ENCODE data around the gene POU2AF1. TPM values are rescaled to one million over a fixed set of nuclear protein-coding genes. Genes with fewer than 3 reads are reported as not detected.

Gene POU2AF1
- total RNA-seq, 2 experiments from 2014 or later: 26.9 to 28.3 TPM

DNA sequence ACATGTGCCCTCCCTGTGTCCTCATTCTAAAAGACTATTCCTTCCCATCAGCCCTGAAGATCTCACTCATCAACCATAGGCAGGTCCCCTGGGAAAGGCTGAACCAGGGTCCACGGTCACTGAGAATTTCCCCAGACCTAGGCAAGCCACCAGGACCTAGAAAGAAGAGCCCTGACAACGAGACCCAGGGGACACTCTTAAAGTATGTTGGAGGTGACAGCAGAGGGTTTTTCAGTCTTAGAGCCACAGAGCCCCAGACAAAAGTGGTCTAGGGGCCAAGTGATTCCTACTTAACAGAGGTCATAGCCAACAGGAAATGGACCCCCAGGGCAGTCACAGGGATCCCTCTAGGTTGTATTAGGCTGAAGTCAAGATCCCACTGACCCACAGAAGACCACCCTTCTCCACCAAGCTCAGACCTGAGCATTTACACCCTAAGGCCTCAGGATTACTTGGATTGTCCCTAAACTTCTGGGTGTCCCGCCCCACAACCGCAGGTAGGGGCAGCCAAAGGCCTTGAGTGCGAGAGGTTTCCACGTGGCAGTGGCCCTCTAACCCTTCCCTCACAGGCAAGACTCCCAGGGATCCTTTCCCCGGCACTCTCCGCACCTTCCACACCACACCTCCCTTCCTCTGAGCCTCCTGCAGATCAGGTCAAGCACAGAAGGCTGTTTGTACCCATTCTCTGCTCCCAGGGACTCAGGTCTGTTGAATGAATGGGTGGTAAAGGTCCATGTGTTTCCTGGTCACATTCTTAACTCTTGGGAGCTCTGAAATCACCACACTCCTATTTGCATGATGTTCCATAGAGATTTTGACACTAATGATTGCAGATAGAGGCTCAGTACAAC is 12.3 kb downstream of the POU2AF1 start:
- POLR2A ChIA-PET: no interaction called here
- Mint-ChIP-seq H3K9me3 (no peaks in the 10 kb centered on the region), H3K36me3 (peaks cover 11% of the 10 kb centered on the region), H3K4me1 (ENCODE audit: low read depth) (peaks cover 22% of the 10 kb centered on the region), H3K27me3 (no peaks in the 10 kb centered on the region), H3K27ac (no peak overlapping the region), H3K4me3 (no peak overlapping the region)
- CTCF ChIA-PET: no interaction called here
- intact Hi-C loops (cut with micrococcal nuclease): no loop called here
- DNase-seq: no peak

DNA sequence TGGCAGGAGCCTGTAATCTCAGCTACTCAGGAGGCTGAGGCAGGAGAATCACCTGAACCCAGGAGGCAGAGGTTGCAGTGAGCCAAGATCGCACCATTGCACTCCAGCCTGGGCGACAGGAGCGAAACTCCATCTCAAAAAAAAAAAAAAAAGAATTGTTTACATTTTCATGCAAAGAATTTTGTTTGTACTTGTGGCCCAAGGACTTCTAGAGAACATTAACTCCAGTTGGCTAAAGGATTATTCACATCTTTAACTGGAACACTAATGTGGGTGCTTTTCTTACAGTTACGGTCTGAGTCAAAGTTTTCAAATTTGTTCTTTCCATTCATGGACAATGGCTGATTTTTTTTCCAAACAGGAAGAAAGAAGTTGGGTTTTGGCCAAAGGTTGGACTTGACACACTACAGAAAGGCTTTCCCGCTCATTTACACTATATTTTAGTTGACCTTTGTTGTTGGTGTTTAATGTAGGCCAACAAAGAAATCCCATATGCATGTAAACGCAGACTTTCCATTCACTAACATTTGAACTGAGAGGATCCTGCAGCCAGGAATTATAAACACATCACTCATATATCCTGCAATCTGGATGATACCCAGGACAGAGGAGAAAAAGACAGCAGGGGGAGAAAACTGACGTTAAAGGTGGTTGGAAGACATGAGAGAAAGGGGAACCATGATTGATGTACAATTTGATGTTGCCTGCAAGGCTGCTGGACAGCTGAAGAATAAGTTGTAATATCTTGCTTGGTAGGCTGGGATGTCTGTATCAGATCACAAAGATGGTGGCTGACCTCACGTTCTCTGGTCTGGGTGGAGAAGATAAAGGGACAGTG is 13.1 kb downstream of the POU2AF1 start:
- intact Hi-C loops (cut with micrococcal nuclease): no loop called here
- no peak for DNase-seq
- POLR2A ChIA-PET: no interaction called here
- CTCF ChIA-PET: no interaction called here
- H3K27ac Mint-ChIP-seq: no peak overlapping the region
- no peaks in the 10 kb centered on the region for H3K27me3 Mint-ChIP-seq
- H3K4me1 Mint-ChIP-seq (ENCODE audit: low read depth): peaks cover 17% of the 10 kb centered on the region
- no peaks in the 10 kb centered on the region for H3K9me3 Mint-ChIP-seq
- peaks cover 10% of the 10 kb centered on the region for H3K36me3 Mint-ChIP-seq
- no peak overlapping the region for H3K4me3 Mint-ChIP-seq

- Mint-ChIP-seq H3K27ac (no peak overlapping the region), H3K9me3 (no peaks in the 10 kb centered on the region), H3K27me3 (no peaks in the 10 kb centered on the region), H3K4me1 (ENCODE audit: low read depth) (peaks cover 14% of the 10 kb centered on the region), H3K36me3 (peaks cover 9% of the 10 kb centered on the region), H3K4me3 (no peak overlapping the region)
- ChIA-PET CTCF (interaction anchor here (1.2 kb wide), 1 partner anchor 64 kb away, joined by 6 read pairs; no protein-coding TSS in a partner anchor), POLR2A (interaction anchor here (1.4 kb wide), 1 partner anchor 14 kb away, joined by 4 read pairs; the partner anchor contains the start of gene POU2AF1)
- intact Hi-C loops (cut with micrococcal nuclease): no loop called here
- DNase-seq: no peak
Observed at GRCh38 chr11:111364503-111364902, 14.6 kb downstream of the POU2AF1 start.

- POLR2A ChIA-PET: interaction anchor here (1.4 kb wide), 1 partner anchor 15 kb away, joined by 4 read pairs; the partner anchor contains the start of gene POU2AF1
- Mint-ChIP-seq H3K27me3 (no peaks in the 10 kb centered on the region), H3K4me3 (no peak overlapping the region), H3K27ac (no peak overlapping the region), H3K4me1 (ENCODE audit: low read depth) (peaks cover 14% of the 10 kb centered on the region), H3K9me3 (no peaks in the 10 kb centered on the region), H3K36me3 (peaks cover 9% of the 10 kb centered on the region)
- CTCF ChIA-PET: interaction anchor here (1.2 kb wide), 1 partner anchor 65 kb away, joined by 6 read pairs; no protein-coding TSS in a partner anchor
- intact Hi-C loops (cut with micrococcal nuclease): no loop called here
- DNase-seq: no peak
Observed at GRCh38 chr11:111363985-111364384, 15.1 kb downstream of the POU2AF1 start.

- POLR2A ChIA-PET: no interaction called here
Observed at GRCh38 chr11:111362887-111363411, 16.1 kb downstream of the POU2AF1 start.

DNA sequence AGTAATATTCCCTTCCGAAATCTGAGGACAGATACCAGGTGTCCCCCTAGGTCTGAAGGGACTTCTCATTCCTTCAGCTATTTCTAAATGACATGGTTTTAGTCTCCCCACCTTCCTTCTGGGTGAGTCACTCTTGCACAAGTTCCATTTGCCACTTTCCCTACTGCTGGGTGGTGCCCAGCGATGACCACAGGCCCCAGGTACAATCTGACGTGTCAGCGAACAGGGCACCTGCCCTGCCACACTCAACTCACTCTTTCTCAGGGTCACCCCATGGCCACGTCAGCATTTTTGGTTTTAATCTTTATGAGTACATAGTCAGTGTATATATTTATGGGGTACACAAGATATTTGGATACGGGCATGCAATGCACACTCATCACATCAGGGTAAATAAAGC is 17.2 kb downstream of the POU2AF1 start:
- POLR2A ChIA-PET: no interaction called here
- CTCF ChIA-PET: interaction anchor here (1.2 to 5.6 kb wide), 3 partner anchors 8 to 78 kb away, joined by 3 to 38 read pairs (median 4); no protein-coding TSS in a partner anchor
- H3K9me3 Mint-ChIP-seq: no peaks in the 10 kb centered on the region
- peaks cover 6% of the 10 kb centered on the region for H3K36me3 Mint-ChIP-seq
- no peaks in the 10 kb centered on the region for H3K27me3 Mint-ChIP-seq
- DNase-seq: no peak
- no peak overlapping the region for H3K4me3 Mint-ChIP-seq
- intact Hi-C loops (cut with micrococcal nuclease): no loop called here
- peaks cover 12% of the 10 kb centered on the region for H3K4me1 Mint-ChIP-seq (ENCODE audit: low read depth)
- H3K27ac Mint-ChIP-seq: no peak overlapping the region

More at GRCh38 chr11:111362887-111363411, 16.1 kb downstream of the POU2AF1 start:
- no peaks in the 10 kb centered on the region for H3K27me3 Mint-ChIP-seq
- no peak for DNase-seq
- H3K4me3 Mint-ChIP-seq: no peak overlapping the region
- CTCF ChIA-PET: interaction anchor here (1.2 kb wide), 1 partner anchor 66 kb away, joined by 6 read pairs; no protein-coding TSS in a partner anchor
- peaks cover 9% of the 10 kb centered on the region for H3K36me3 Mint-ChIP-seq
- peaks cover 12% of the 10 kb centered on the region for H3K4me1 Mint-ChIP-seq (ENCODE audit: low read depth)
- H3K9me3 Mint-ChIP-seq: no peaks in the 10 kb centered on the region
- intact Hi-C loops (cut with micrococcal nuclease): no loop called here
- H3K27ac Mint-ChIP-seq: no peak overlapping the region

- Mint-ChIP-seq H3K4me3 (no peak overlapping the region), H3K36me3 (peaks cover 6% of the 10 kb centered on the region), H3K27ac (no peak overlapping the region), H3K27me3 (no peaks in the 10 kb centered on the region), H3K9me3 (no peaks in the 10 kb centered on the region), H3K4me1 (ENCODE audit: low read depth) (peaks cover 9% of the 10 kb centered on the region)
- intact Hi-C loops (cut with micrococcal nuclease): no loop called here
- DNase-seq: no peak
- ChIA-PET POLR2A (no interaction called here), CTCF (interaction anchor here (1.2 to 5.6 kb wide), 3 partner anchors 9 to 78 kb away, joined by 3 to 38 read pairs (median 4); no protein-coding TSS in a partner anchor)
Observed at GRCh38 chr11:111361052-111361801, 17.8 kb downstream of the POU2AF1 start.

DNA sequence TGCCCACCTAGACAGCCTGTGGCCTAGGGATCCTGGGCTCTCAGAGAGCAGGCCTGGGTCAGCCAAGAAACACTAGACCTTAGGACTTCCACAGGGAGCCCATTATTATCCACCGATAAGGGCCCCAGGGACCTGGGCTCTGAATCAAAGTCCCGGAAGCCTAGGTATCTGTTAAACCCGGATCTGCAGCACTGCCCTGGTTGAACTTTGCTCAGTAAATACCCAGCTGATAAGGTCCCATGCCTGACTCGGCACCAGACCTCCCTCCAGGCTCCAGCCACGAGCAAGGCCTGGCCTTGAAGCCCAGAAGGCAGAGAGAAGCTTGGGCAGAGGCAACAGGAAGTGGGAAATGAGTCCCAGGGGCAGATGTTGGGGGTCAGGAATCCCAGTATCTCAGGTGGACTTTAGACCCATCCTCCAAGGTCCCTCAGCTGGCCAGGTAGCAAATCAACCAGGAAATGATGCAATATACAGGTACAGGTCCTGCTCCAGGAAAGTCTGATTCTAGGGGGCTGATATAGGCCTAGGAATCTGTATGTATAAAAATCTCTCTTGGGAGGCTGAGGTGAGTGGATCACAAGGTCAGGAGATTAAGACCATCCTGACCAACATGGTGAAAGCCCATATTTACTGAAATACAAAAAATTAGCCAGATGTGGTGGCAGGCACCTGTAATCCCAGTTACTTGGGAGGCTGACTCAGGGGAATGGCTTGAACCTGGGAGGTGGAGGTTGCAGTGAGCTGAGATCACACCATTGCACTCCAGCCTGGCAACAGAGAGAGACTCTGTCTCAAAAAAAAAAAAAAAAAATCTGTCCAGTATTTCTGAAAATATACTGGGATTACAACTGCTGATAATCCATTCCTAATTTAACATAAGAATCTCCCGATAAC is 18.7 kb downstream of the POU2AF1 start:
- no peak for DNase-seq
- ChIA-PET POLR2A (interaction anchor here (0.6 kb wide), 1 partner anchor 21 kb away, joined by 4 read pairs; no protein-coding TSS in a partner anchor), CTCF (interaction anchor here (0.6 to 5.6 kb wide), 7 partner anchors 10 to 77 kb away, joined by 3 to 38 read pairs (median 4); no protein-coding TSS in a partner anchor)
- H3K4me3 Mint-ChIP-seq: no peak overlapping the region
- no peak overlapping the region for H3K27ac Mint-ChIP-seq
- intact Hi-C loops (cut with micrococcal nuclease): no loop called here
- peaks cover 5% of the 10 kb centered on the region for H3K36me3 Mint-ChIP-seq
- no peaks in the 10 kb centered on the region for H3K27me3 Mint-ChIP-seq
- H3K4me1 Mint-ChIP-seq (ENCODE audit: low read depth): peaks cover 4% of the 10 kb centered on the region
- no peaks in the 10 kb centered on the region for H3K9me3 Mint-ChIP-seq

DNA sequence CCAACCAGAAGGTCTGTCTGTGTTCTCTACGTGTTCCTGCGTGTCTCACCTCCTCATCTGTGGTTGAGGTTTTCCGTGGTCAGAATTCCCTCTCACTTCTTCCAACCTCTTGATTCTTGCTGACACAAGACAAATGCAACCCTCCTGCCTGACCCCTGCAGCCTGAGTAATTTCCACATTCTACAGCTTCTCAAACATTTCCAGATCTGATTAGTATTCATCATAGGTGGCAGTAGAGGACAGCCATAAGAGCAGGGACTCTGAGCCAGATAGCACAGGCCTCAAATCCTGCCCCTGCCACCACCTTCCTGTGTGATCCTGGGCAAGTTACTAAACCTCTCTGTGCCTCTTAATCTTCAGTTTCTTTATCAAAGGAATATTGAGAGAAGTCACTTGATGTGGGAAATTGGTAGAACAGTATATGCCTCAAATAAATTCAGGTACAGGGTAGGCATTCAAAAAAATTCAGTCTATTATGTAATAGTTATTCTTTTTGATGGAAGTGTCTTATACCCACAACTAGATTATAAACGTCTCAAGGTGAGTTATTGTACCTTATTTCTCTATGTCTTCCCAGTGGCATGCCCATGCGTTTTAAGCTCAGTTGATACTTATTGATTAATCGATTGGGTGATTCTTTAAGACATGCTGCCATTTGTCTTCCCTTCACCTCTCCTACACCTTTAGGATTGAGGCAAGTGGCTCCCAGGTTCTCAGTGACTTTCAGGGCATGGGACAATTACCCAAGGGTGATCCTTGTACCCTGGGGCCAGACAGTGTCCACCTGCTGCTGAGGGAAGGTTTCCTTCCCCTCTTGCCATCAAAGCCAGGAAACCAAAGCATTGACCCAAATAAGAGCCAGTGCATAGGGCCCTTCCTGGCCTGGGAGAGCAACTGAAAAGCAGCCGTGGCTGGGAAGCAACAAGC is 19.6 kb downstream of the POU2AF1 start:
- H3K27me3 Mint-ChIP-seq: no peaks in the 10 kb centered on the region
- H3K36me3 Mint-ChIP-seq: no peaks in the 10 kb centered on the region
- no peaks in the 10 kb centered on the region for H3K9me3 Mint-ChIP-seq
- peaks cover 4% of the 10 kb centered on the region for H3K4me1 Mint-ChIP-seq (ENCODE audit: low read depth)
- intact Hi-C loops (cut with micrococcal nuclease): loop anchor here (1.0 to 10.0 kb wide), 3 partner anchors 12 to 75 kb away; no protein-coding TSS in a partner anchor
- ChIA-PET POLR2A (interaction anchor here (0.5 kb wide), 1 partner anchor 18 kb away, joined by 3 read pairs; no protein-coding TSS in a partner anchor), CTCF (interaction anchor here (0.9 to 5.6 kb wide), 8 partner anchors 12 to 87 kb away, joined by 3 to 38 read pairs (median 4); partner anchors contain the start of gene POU2AF1)
- no peak overlapping the region for H3K27ac Mint-ChIP-seq
- no peak overlapping the region for H3K4me3 Mint-ChIP-seq
- peak; percentile 22 for DNase-seq
